Epithelial cell of esophagus (primary cell): ENCODE data around the gene SLC17A8.
"Not testable (repeated sequence)": the region's sequence is repeated elsewhere in the genome, so short reads cannot be mapped to it uniquely, and the experiment has no call there.

ENCODE experiments used
- DNase-seq: peaks from one replicate; pipeline ENCODE4 v3.0.0; 2010; ENCODE audit warnings: low read depth
- H3K4me3 ChIP-seq: 2 replicates; pipeline ENCODE4 v1.5.1; 2011; ENCODE audit warnings: mild to moderate bottlenecking, low read length, control low read depth
- CTCF ChIP-seq: IDR thresholded peaks from 2 replicates; pipeline ENCODE4 v1.5.1; 2011; ENCODE audit warnings: low read depth, mild to moderate bottlenecking, low read length, control low read depth, inconsistent platforms; ENCODE audit not compliant: insufficient read depth; ENCODE audit errors: missing control alignments

The SLC17A8 gene

GRCh38 chr12:100331871-100332270 is 25.0 kb upstream of the SLC17A8 start:
- no peak for DNase-seq
- TF ChIP-seq CTCF: no peak
- H3K4me3 ChIP-seq: no peak overlapping the region

GRCh38 chr12:100332852-100333251 is 24.0 kb upstream of the SLC17A8 start:
- DNase-seq: no peak
- TF ChIP-seq CTCF: no peak
- H3K4me3 ChIP-seq: no peak overlapping the region

- no peak overlapping the region for H3K4me3 ChIP-seq
- DNase-seq: no peak
- TF ChIP-seq CTCF: no peak
Measured at GRCh38 chr12:100337299-100337698, 19.6 kb upstream of the SLC17A8 start.

GRCh38 chr12:100337727-100338126 is 19.1 kb upstream of the SLC17A8 start:
- no peak for TF ChIP-seq CTCF
- no peak for DNase-seq
- H3K4me3 ChIP-seq: no peak overlapping the region

GRCh38 chr12:100339071-100339470 is 17.8 kb upstream of the SLC17A8 start:
- no peak for TF ChIP-seq CTCF
- no peak overlapping the region for H3K4me3 ChIP-seq
- DNase-seq: no peak

GRCh38 chr12:100342897-100343296 is 14.0 kb upstream of the SLC17A8 start:
- not testable (repeated sequence) for DNase-seq, H3K4me3 ChIP-seq

- H3K4me3 ChIP-seq, DNase-seq: not testable (repeated sequence)
Measured at GRCh38 chr12:100344351-100344750, 12.5 kb upstream of the SLC17A8 start.

- DNase-seq: peak; percentile 8
- no peak for TF ChIP-seq CTCF
- no peak overlapping the region for H3K4me3 ChIP-seq
Measured at GRCh38 chr12:100345020-100345767, 11.7 kb upstream of the SLC17A8 start.
